HepG2 (cell line): ENCODE results near the gene VPS13D. TPM values are rescaled to one million over a fixed set of nuclear protein-coding genes. Genes with fewer than 3 reads are reported as not detected.

Experiments
- ATAC-seq: fragments of 200-7000 bp; cut with Tn5 transposase; 3 replicates; pipeline ENCODE4 v1.9.1; 2020; ENCODE audit warnings: mild to moderate bottlenecking, moderate library complexity
- BruUV-seq: library from RNA; stranded (reverse); fragments of 400-500 nt; replicated peaks from 2 replicates; lab custom pipeline; 2021; lab: Mats Ljungman, UMichigan
- CTCF ChIA-PET: fragments of 300-600 bp; formaldehyde crosslinking; extraction: SDS; loops from one replicate; lab custom pipeline; 2021; ENCODE audit warnings: low total read pairs, inconsistent platforms, low intra/inter-chr PET ratio; lab: Yijun Ruan, JAX
- POLR2A ChIA-PET: fragments of 350-600 bp; sonication (Branson Sonifier 250); formaldehyde crosslinking; loops from one replicate; lab custom pipeline; 2020; ENCODE audit warnings: antibody characterized with exemption, inconsistent platforms; lab: Yijun Ruan, JAX
- DNase-seq: peaks from one replicate; pipeline ENCODE4 v3.0.0-alpha.2; 2015; ENCODE audit warnings: low spot score
- FAIRE-seq: peaks from 3 replicates; lab custom pipeline; 2011; peaks lifted over from hg19 to GRCh38; lab: Jason Lieb, UNC
- H2AFZ ChIP-seq: one replicate; pipeline ENCODE4 v1.6.1; 2011; ENCODE audit warnings: low read length, inconsistent platforms
- H3K27ac ChIP-seq: fragments of 300-600 bp; 3 replicates; pipeline ENCODE4 v1.8.0; 2011; ENCODE audit warnings: mixed run types, mild to moderate bottlenecking, mixed read lengths, low read length, inconsistent platforms; ENCODE audit not compliant: insufficient read depth; ENCODE audit errors: extremely low read length
- H3K27me3 ChIP-seq, 2 experiments: fragments of 200-600 bp in 1 of 2; 2 replicates in 1 of 2; 3 replicates in 1 of 2; pipeline versions ENCODE4 v1.6.0 to v1.8.0; 2011; ENCODE audit warnings: low read length in 2 of 2, mild to moderate bottlenecking in 2 of 2, moderate library complexity in 2 of 2, inconsistent platforms in 1 of 2; ENCODE audit not compliant: insufficient read depth in 2 of 2, control insufficient read depth in 1 of 2
- H3K36me3 ChIP-seq, 2 experiments: fragments of 200-600 bp in 1 of 2; replicated peaks in 1 of 2; 2 replicates in 1 of 2; 3 replicates in 1 of 2; pipeline versions ENCODE4 v1.5.1 to v1.8.0; 2011; ENCODE audit warnings: low read length in 2 of 2, inconsistent platforms in 1 of 2; ENCODE audit not compliant: insufficient read depth in 2 of 2, control insufficient read depth in 1 of 2
- H3K4me1 ChIP-seq: 2 replicates; pipeline ENCODE4 v1.5.1; 2012; ENCODE audit warnings: low read length, inconsistent platforms; ENCODE audit not compliant: insufficient read depth
- H3K4me2 ChIP-seq: 2 replicates; pipeline ENCODE4 v1.6.0; 2011; ENCODE audit warnings: low read depth, low read length, inconsistent platforms
- H3K4me3 ChIP-seq, 3 experiments: fragments of 200-600 bp in 1 of 3; sonication (generic), shearing (Covaris generic) in 1 of 3; replicated peaks in 1 of 3; 2 replicates each; pipeline ENCODE4 v1.5.1; 2011 to 2016; ENCODE audit warnings: low read length in 3 of 3, inconsistent platforms in 2 of 3, low read depth in 2 of 3, mild to moderate bottlenecking in 2 of 3, control low read depth in 1 of 3, mixed read lengths in 1 of 3; ENCODE audit not compliant: insufficient read depth in 1 of 3
- H3K79me2 ChIP-seq: one replicate; pipeline ENCODE4 v1.6.1; 2011; ENCODE audit warnings: low read length, inconsistent platforms; ENCODE audit not compliant: insufficient read depth
- H3K9ac ChIP-seq: 2 replicates; pipeline ENCODE4 v1.6.0; 2011; ENCODE audit warnings: mild to moderate bottlenecking, low read depth, low read length, inconsistent platforms; ENCODE audit not compliant: insufficient read depth
- H3K9me3 ChIP-seq: 2 replicates; pipeline ENCODE4 v1.5.1; 2012; ENCODE audit warnings: mild to moderate bottlenecking, low read length
- H4K20me1 ChIP-seq: 2 replicates; pipeline ENCODE4 v1.6.0; 2011; ENCODE audit warnings: inconsistent platforms, mild to moderate bottlenecking, low read length, moderate library complexity; ENCODE audit not compliant: insufficient read depth
- GFI1 ChIP-seq: sonication (generic); formaldehyde crosslinking; IDR thresholded peaks from 2 replicates; pipeline ENCODE4 v1.5.0; 2020; ENCODE audit warnings: missing genetic modification reagents, mild to moderate bottlenecking, borderline replicate concordance
- HDAC1 ChIP-seq: sonication (generic); formaldehyde crosslinking; IDR thresholded peaks from 2 replicates; pipeline ENCODE4 v1.5.1; 2020; ENCODE audit warnings: mild to moderate bottlenecking, missing genetic modification reagents
- PBX3 ChIP-seq: sonication (generic); formaldehyde crosslinking; IDR thresholded peaks from 2 replicates; pipeline ENCODE4 v1.8.1; 2023; ENCODE audit warnings: missing genetic modification reagents, inconsistent platforms, borderline replicate concordance
- SP2 ChIP-seq: sonication (generic); formaldehyde crosslinking; IDR thresholded peaks from 2 replicates; pipeline ENCODE4 v1.5.1; 2020; ENCODE audit warnings: mild to moderate bottlenecking, missing genetic modification reagents
- WGBS: methylation state at CpG from one replicate; pipeline ENCODE4 v1.1.6; 2017; ENCODE audit warnings: low lambda C conversion rate; 5-methylcytosine and 5-hydroxymethylcytosine counted together
- in situ Hi-C: cut with HindIII; loops from 2 replicates; pipeline ENCODE4 v1.10.0; 2017; ENCODE audit warnings: low pct_unique_long_range_greater_than_20kb; ENCODE audit not compliant: extremely low pct_ligation_motif_present
- intact Hi-C: fragments of 100-400 bp; cut with micrococcal nuclease; formaldehyde crosslinking; loops from one replicate; pipeline ENCODE4 v1.10.0; 2022; ENCODE audit not compliant: unreplicated experiment
- polyA plus RNA-seq, 8 experiments: library from polyadenylated mRNA; depleted of rRNA in 3 of 8; stranded (reverse) in 7 of 8; unstranded in 1 of 8; fragments of >200 nt; fragmentation: Illumina TruSeq in 4 of 8; extraction: Trizol in 4 of 8; gene quantifications; 2 replicates each; pipeline versions ENCODE4 v1.2.1 to v1.2.3, GENCODE V29; 2011 to 2016; ENCODE audit warnings: low read depth in 4 of 8, missing spikeins in 1 of 8, mixed read lengths in 1 of 8; ENCODE audit not compliant: insufficient read depth in 1 of 8
- total RNA-seq, 5 experiments: library from RNA; depleted of rRNA; stranded (reverse); fragments of >200 nt; fragmentation: Illumina TruSeq; extraction: Trizol; gene quantifications; 2 replicates each; pipeline ENCODE4 v1.2.3, GENCODE V29; 2016; ENCODE audit warnings: low read depth in 1 of 5
- TF ChIP-seq, protein P1 (sequence below): sonication (generic); formaldehyde crosslinking; IDR thresholded peaks from 2 replicates; pipeline ENCODE4 v1.9.0; 2021; ENCODE audit warnings: mild to moderate bottlenecking, missing genetic modification reagents

Gene VPS13D
- total and polyA plus RNA-seq, 2 of the 13 experiments (the other 11 are each of a cell fraction or from before 2014, with no cell fraction given), result 8.6 to 13.9 TPM

DNA sequence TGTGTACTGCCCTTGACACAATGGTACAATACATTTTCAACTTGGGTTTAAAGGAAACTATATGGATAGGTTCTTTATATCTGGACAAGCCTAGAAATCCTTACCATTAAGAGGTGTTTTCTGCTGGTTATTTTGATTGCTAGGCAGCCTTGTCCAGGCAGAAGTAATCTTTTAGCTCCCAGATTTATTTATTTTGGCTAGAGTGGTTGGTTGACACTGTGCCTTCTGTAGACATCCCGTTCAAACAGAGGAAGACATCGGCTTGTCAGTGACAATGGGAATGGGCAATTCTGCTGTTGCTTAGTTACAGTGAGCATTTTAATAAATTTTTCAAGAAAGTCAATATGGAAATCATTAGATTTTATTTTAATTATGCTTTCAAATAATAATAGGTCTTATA is 138.8 kb downstream of the VPS13D start:
- Histone ChIP-seq H2AFZ (no peak overlapping the region), H3K9me3 (no peaks in the 10 kb centered on the region), H4K20me1 (no peaks in the 10 kb centered on the region), H3K4me3 (no peak overlapping the region), H3K27ac (peak overlapping the region; percentile 4), H3K27me3 (no peaks in the 10 kb centered on the region), H3K4me2 (no peak overlapping the region), H3K9ac (no peak overlapping the region), H3K4me1 (peaks cover 22% of the 10 kb centered on the region), H3K79me2 (no peaks in the 10 kb centered on the region), H3K36me3 (peaks cover 2 to 7% of the 10 kb centered on the region in 2 experiments; a peak in 3 of 5 replicates)
- in situ Hi-C loops, result no loop called here
- TF ChIP-seq GFI1 (CRISPR knock-in tag) (0 out of 2 replicates have a peak, but pooled peaks have one; percentile 21), PBX3 (CRISPR knock-in tag) (no peak), SP2 (no peak), HDAC1 (CRISPR knock-in tag) (no peak)
- TF ChIP-seq, protein P1, sequence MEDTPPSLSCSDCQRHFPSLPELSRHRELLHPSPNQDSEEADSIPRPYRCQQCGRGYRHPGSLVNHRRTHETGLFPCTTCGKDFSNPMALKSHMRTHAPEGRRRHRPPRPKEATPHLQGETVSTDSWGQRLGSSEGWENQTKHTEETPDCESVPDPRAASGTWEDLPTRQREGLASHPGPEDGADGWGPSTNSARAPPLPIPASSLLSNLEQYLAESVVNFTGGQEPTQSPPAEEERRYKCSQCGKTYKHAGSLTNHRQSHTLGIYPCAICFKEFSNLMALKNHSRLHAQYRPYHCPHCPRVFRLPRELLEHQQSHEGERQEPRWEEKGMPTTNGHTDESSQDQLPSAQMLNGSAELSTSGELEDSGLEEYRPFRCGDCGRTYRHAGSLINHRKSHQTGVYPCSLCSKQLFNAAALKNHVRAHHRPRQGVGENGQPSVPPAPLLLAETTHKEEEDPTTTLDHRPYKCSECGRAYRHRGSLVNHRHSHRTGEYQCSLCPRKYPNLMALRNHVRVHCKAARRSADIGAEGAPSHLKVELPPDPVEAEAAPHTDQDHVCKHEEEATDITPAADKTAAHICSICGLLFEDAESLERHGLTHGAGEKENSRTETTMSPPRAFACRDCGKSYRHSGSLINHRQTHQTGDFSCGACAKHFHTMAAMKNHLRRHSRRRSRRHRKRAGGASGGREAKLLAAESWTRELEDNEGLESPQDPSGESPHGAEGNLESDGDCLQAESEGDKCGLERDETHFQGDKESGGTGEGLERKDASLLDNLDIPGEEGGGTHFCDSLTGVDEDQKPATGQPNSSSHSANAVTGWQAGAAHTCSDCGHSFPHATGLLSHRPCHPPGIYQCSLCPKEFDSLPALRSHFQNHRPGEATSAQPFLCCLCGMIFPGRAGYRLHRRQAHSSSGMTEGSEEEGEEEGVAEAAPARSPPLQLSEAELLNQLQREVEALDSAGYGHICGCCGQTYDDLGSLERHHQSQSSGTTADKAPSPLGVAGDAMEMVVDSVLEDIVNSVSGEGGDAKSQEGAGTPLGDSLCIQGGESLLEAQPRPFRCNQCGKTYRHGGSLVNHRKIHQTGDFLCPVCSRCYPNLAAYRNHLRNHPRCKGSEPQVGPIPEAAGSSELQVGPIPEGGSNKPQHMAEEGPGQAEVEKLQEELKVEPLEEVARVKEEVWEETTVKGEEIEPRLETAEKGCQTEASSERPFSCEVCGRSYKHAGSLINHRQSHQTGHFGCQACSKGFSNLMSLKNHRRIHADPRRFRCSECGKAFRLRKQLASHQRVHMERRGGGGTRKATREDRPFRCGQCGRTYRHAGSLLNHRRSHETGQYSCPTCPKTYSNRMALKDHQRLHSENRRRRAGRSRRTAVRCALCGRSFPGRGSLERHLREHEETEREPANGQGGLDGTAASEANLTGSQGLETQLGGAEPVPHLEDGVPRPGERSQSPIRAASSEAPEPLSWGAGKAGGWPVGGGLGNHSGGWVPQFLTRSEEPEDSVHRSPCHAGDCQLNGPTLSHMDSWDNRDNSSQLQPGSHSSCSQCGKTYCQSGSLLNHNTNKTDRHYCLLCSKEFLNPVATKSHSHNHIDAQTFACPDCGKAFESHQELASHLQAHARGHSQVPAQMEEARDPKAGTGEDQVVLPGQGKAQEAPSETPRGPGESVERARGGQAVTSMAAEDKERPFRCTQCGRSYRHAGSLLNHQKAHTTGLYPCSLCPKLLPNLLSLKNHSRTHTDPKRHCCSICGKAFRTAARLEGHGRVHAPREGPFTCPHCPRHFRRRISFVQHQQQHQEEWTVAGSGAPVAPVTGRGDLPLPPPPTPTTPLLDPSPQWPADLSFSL, result no peak
- intact Hi-C loops, result loop anchor here (5.0 kb wide), 1 partner anchor 39 kb away; no protein-coding TSS in a partner anchor
- ChIA-PET POLR2A (interaction anchor here (2.6 kb wide), 1 partner anchor 12 kb away, joined by 13 read pairs; no protein-coding TSS in a partner anchor), CTCF (no interaction called here)
- ATAC-seq, result no peak
- peak; percentile 30 for FAIRE-seq
- DNase-seq, result peak; percentile 39
- BruUV-seq, result no TSS peak
- WGBS, result 76% methylated on average over 2 of the region's 2 CpGs
